PC-9 (cell line): ENCODE data around the gene P2RX6. TPM values are rescaled to one million over a fixed set of nuclear protein-coding genes. Genes with fewer than 3 reads are reported as not detected.

Experiments
- BruUV-seq: library from RNA; stranded (reverse); fragments of 400-500 nt; replicated peaks from 2 replicates; lab custom pipeline; 2021; lab: Mats Ljungman, UMichigan
- CTCF ChIA-PET: fragments of 300-600 bp; sonication (Branson Sonifier 250); formaldehyde crosslinking; loops from one replicate; lab custom pipeline; 2022; ENCODE audit warnings: antibody characterized with exemption; lab: Charles Lee
- POLR2A ChIA-PET: fragments of 300-600 bp; sonication (Branson Sonifier 250); formaldehyde crosslinking; loops from one replicate; lab custom pipeline; 2022; ENCODE audit warnings: antibody characterized with exemption; ENCODE audit not compliant: unreplicated experiment; lab: Charles Lee
- DNase-seq, 2 experiments: peaks; one replicate each; pipeline versions ENCODE4 v3.0.0 to v3.0.0-alpha.2; 2015 to 2022; ENCODE audit warnings: mixed read lengths in 1 of 2
- H2AFZ ChIP-seq: fragments of 200-600 bp; sonication (generic); 2 replicates; pipeline ENCODE4 v1.8.1; 2017; ENCODE audit warnings: antibody characterized with exemption
- H3F3A ChIP-seq: fragments of 200-600 bp; sonication (generic); 2 replicates; pipeline ENCODE4 v1.8.1; 2017; ENCODE audit warnings: antibody characterized with exemption, mild to moderate bottlenecking, low read depth; ENCODE audit not compliant: insufficient read depth
- H3K27ac ChIP-seq: fragments of 200-600 bp; sonication (generic); 2 replicates; pipeline ENCODE4 v1.6.1; 2016; ENCODE audit warnings: mixed run types
- H3K27me3 ChIP-seq: fragments of 200-600 bp; sonication (generic); 2 replicates; pipeline ENCODE4 v1.6.1; 2016; ENCODE audit warnings: low read depth, mixed run types; ENCODE audit not compliant: insufficient read depth
- H3K36me3 ChIP-seq: fragments of 200-600 bp; sonication (generic); 2 replicates; pipeline ENCODE4 v1.6.1; 2016; ENCODE audit warnings: low read depth, mixed run types
- H3K4me1 ChIP-seq: fragments of 200-600 bp; sonication (generic); replicated peaks from 2 replicates; pipeline ENCODE4 v1.6.1; 2016; ENCODE audit warnings: mixed run types; ENCODE audit not compliant: insufficient read depth
- H3K4me2 ChIP-seq: fragments of 200-600 bp; sonication (generic); 2 replicates; pipeline ENCODE4 v1.6.1; 2017; ENCODE audit warnings: mixed run types
- H3K4me3 ChIP-seq: fragments of 200-600 bp; sonication (generic); 2 replicates; pipeline ENCODE4 v1.6.1; 2016; ENCODE audit warnings: mixed run types
- H3K79me2 ChIP-seq: fragments of 200-600 bp; sonication (generic); 2 replicates; pipeline ENCODE4 v1.6.1; 2017; ENCODE audit warnings: low read depth, mixed run types
- H3K9me2 ChIP-seq: fragments of 200-600 bp; sonication (generic); 2 replicates; pipeline ENCODE4 v1.8.1; 2017; ENCODE audit warnings: mild to moderate bottlenecking; ENCODE audit not compliant: insufficient read depth
- H3K9me3 ChIP-seq: fragments of 200-600 bp; sonication (generic); 2 replicates; pipeline ENCODE4 v1.8.1; 2016; ENCODE audit warnings: low read depth; ENCODE audit not compliant: insufficient read depth
- H4K20me1 ChIP-seq: fragments of 200-600 bp; sonication (generic); 2 replicates; pipeline ENCODE4 v1.8.1; 2017; ENCODE audit not compliant: insufficient read depth
- CTCF ChIP-seq: fragments of 200-600 bp; sonication (generic); conservative IDR thresholded peaks from 2 replicates; pipeline ENCODE4 v1.6.1; 2017; ENCODE audit warnings: mixed run types, antibody characterized with exemption, mild to moderate bottlenecking, moderate library complexity
- EZH2 ChIP-seq: fragments of 200-600 bp; sonication (generic); IDR thresholded peaks from 2 replicates; pipeline ENCODE4 v1.8.0; 2017; ENCODE audit warnings: antibody characterized with exemption, low read depth
- intact Hi-C: fragments of 100-400 bp; cut with micrococcal nuclease; formaldehyde crosslinking; loops from one replicate; pipeline ENCODE4 v1.10.0; 2022; ENCODE audit not compliant: unreplicated experiment
- total RNA-seq: library from RNA; stranded (reverse); gene quantifications from 2 replicates; pipeline ENCODE4 v1.2.3, GENCODE V29; 2021

The P2RX6 gene
- total RNA-seq, 1 experiment from 2014 or later, result 2.7 TPM

- no TSS peak for BruUV-seq
- Histone ChIP-seq H3F3A (no peaks in the 10 kb centered on the region), H3K4me1 (no peaks in the 10 kb centered on the region), H2AFZ (no peak overlapping the region), H3K4me3 (no peak overlapping the region), H4K20me1 (no peaks in the 10 kb centered on the region), H3K27ac (no peak overlapping the region), H3K79me2 (peaks cover 15% of the 10 kb centered on the region), H3K9me3 (no peaks in the 10 kb centered on the region), H3K36me3 (no peaks in the 10 kb centered on the region), H3K4me2 (no peak overlapping the region), H3K9me2 (no peaks in the 10 kb centered on the region), H3K27me3 (no peaks in the 10 kb centered on the region)
- no peak for DNase-seq
- intact Hi-C loops, result no loop called here
- CTCF ChIA-PET, result no interaction called here
- TF ChIP-seq CTCF (no peak), EZH2 (no peak)
- POLR2A ChIA-PET, result interaction anchor here (0.6 kb wide), 1 partner anchor 116 kb away, joined by 10 read pairs; no protein-coding TSS in a partner anchor
These were observed 18.1 kb upstream of the P2RX6 start for GRCh38 chr22:20996598-20997535.

DNA sequence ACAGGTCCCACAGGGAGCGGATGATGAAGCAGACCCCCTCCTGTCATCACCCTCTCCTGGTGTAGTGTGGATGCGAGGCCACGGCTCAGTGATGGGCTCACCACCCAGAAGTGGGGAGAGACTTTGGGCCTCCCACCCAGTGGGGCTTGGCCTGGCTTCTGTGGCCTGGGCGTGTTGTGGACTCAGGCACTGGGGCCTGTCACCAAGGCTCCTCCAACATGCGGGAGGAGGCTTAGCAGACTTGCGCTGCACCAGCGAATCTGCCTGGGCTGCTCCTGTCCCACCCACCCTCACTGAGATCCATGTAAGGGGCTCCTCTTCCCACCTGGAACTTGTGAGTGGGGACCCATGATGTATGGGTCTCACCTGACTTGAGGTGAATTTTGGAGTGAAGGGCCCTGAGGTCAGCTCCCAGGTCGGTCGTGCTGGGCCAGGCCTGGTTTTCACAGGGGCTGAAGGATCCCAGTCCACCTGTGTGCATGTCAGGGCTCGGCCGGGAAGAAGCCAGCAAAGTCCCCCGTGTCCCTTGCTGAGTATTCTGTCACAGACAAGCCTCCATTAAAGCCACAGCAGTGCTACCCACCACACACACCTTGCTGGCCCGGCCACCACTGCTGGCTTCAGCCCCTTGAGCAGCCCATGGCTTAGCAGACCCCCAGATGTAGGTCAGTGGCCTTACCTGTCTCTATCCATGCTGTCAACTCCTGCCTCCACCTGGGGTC, 17.3 kb upstream of the P2RX6 start:
- no peaks in the 10 kb centered on the region for H3K4me1 ChIP-seq
- DNase-seq, result no peak
- H3K9me2 ChIP-seq, result no peaks in the 10 kb centered on the region
- H3F3A ChIP-seq, result peaks cover 2% of the 10 kb centered on the region; the same call in 1 of the 2 replicates
- H3K79me2 ChIP-seq, result peaks cover 15% of the 10 kb centered on the region
- no peaks in the 10 kb centered on the region for H3K9me3 ChIP-seq
- no peak overlapping the region for H3K4me2 ChIP-seq
- no peaks in the 10 kb centered on the region for H4K20me1 ChIP-seq
- POLR2A ChIA-PET, result no interaction called here
- H2AFZ ChIP-seq, result no peak overlapping the region
- no peaks in the 10 kb centered on the region for H3K36me3 ChIP-seq
- H3K27me3 ChIP-seq, result no peaks in the 10 kb centered on the region
- no peak overlapping the region for H3K4me3 ChIP-seq
- intact Hi-C loops, result no loop called here
- CTCF ChIA-PET, result no interaction called here
- no TSS peak for BruUV-seq
- no peak overlapping the region for H3K27ac ChIP-seq
- no peak for TF ChIP-seq EZH2
- TF ChIP-seq CTCF, result no peak

DNA sequence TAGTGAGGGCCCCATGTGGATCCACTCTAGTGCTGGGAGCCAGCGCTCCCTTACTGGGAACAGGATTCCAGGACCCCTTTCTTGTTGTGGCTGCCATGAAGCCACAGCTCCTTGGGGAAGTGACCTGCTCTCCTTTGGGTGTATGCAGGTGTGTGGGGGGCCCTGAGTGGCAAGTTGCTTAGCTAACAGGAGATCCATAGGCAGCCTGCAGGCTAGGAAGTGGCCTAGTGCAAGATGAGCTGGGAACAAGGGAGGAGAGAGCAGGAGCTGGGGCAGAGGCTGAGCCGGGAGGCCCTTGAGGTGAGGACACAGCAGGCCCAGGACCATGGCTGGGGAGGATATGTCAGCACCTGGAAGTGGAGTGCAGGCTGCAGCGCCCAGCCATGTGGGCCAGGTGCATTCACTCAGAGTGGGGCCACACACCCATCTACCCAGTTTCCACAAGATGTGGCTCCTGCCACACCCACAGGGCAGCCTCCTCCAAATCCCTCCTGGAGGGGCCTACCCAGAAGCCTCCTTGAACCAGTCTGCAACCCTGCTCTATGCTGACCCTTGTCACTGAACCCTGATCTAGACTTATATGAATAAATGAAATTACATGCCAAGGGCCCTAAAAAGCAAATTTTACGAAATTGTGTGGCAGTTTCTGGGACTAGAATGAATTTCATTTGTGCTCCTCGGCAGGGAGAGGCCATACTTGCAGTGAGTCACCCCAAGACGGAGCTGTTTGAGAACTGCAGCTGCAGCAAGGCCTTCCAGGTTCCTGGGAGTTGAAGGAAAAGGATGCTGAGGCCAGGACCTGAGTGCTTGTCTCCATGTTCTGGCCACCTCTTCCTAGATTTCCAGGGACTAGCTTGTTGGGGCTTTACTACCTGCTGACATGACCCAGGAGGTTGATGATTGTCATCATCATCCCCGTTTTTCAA, 16.3 kb upstream of the P2RX6 start:
- peaks cover 6% of the 10 kb centered on the region for H3K4me1 ChIP-seq
- no peaks in the 10 kb centered on the region for H3K36me3 ChIP-seq
- ChIA-PET CTCF (no interaction called here), POLR2A (no interaction called here)
- no peaks in the 10 kb centered on the region for H3K9me3 ChIP-seq
- no peak overlapping the region for H2AFZ ChIP-seq
- no peaks in the 10 kb centered on the region for H3K9me2 ChIP-seq
- H3F3A ChIP-seq, result peaks cover 8% of the 10 kb centered on the region; the same call in 1 of the 2 replicates
- BruUV-seq, result no TSS peak
- H3K4me2 ChIP-seq, result no peak overlapping the region
- DNase-seq, result no peak
- no peak overlapping the region for H3K27ac ChIP-seq
- no peak overlapping the region for H3K4me3 ChIP-seq
- intact Hi-C loops, result no loop called here
- no peaks in the 10 kb centered on the region for H4K20me1 ChIP-seq
- TF ChIP-seq EZH2 (no peak), CTCF (no peak)
- H3K79me2 ChIP-seq, result peaks cover 24% of the 10 kb centered on the region
- H3K27me3 ChIP-seq, result no peaks in the 10 kb centered on the region
